Fibroblast of skin of right quadriceps (primary cell): ENCODE data around the gene P4HA2.

Experiments used
- DNase-seq: peaks from one replicate; pipeline ENCODE4 v3.0.0-alpha.2; 2013

P4HA2 gene

DNA sequence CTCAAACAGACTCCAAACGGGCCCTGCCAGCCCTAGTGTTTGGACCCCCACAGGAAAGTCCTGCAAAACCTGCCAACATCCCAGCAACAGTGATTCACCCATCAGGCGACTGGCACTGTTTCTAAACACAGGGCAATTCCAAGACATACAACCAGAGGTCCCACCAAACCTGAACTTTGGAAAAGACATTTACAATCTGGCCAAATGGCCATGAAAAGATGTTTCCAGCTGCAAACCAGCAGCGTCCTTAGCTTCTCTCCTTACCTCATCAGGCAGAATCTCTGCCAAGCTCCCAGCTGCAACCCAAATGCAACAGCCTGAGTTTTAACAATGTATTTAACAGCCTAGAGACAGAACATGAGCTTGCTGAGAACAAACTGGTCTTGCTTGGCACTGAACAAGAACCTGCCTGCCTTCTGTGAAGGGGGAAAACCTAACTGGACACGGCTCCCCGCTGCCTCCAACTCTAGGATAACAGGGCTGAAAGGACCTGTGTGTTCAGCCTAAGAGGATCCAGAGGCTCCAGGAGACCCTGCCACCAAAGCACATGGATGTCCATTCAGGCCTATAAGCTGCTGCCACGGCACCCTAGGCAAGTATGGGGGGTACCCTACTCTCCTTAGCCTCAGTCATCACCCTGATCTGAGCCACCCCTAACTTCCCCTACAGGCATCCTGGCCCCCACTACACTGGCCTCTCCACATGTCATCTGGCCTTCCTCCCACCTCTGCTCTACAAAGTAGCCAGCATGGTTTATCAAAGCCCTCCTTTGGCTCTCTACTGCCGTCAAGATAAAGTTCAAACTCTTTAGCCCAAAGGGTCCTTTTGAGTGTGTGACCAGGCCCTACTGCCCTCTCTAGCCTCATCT is 5.6 kb downstream of the P4HA2 start:
- DNase-seq = peak; percentile 58

DNA sequence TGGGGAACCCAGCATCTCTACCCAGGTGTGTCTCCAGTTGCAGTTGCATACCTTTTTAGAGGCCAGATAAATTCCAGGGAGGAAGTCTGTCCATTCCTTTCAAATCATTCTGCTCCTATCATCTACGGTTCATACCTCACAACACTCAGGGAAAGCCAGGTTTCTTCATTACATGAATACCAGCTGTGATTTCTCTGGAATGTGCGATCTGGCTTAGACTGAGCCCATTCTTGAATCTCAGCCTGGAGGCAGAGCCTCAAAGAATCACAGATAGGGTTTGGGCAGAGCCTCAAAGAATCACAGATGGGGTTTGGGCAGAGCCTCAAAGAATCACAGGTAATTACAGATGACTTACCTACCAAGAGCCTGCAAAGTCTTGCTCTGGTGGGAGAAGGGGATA is 7.2 kb downstream of the P4HA2 start:
- no peak for DNase-seq

DNA sequence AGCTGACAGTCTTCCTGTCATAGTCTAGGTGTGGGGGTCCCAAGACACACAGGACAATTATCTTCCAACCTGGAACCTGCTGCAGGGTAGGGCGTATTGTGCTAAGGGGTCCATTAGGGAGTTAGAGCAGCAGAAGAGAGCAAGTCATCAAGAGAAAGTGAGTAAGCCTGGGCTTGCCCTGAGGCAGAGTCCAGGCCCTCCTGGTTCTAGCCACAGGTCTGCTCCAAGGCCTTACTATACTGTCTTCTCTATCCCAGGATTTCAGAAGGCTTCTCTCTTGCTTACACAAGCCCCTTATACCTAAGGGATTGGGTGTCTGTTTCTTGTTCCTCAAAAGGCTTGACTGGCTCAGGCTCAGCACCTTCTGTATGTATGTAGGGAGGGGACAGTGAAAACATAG is 7.7 kb downstream of the P4HA2 start:
- no peak for DNase-seq

DNA sequence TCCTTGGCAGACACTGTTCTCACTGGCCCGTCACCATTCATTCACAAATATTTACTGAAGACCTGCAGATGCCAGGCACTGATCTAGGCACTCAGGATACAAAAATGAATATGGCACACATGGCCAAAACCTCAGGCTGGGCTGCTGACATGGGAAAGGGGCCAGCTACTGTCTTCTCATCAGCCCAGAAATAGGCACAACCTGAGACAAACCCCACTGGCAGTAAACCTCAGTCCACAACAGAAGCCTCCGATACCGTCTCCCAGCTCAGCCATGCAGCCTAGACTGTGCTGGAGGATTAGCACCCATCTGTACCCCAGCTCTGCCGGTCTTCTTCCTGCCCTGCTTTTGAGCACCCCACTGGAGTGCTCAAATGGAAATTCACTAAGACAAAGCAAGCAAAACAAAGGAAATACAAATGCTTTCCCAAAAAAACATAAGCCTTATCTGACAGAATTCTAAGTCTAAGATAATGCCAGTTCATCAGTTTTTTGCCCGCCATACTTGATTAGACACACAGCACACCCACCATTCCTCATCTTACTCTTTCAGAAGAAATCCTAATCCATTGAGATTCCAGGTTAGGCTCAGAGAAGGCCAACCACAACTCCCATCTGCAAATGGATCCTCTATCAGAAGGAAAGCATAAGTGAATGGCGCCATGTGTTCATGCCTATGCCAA is 8.2 kb downstream of the P4HA2 start:
- DNase-seq = no peak

DNA sequence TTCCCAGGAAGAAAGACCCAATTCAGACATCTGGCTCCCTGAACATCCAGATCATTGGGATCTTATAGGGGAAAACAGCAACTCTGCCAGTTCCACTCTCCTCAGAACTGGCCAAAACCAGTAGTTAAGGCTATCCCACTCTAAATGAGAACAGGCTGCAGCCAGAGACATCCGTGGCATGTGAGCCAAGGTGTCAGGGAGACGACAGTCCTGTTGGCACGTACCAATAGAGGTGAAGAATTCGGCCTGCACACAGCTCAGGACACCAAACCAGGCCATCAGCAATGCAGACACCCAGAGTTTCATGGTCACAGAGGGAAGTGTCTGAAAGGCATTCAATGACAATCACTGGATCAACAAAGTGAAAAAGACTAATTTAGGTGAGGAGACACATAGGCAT is 9.3 kb downstream of the P4HA2 start:
- DNase-seq = no peak

DNA sequence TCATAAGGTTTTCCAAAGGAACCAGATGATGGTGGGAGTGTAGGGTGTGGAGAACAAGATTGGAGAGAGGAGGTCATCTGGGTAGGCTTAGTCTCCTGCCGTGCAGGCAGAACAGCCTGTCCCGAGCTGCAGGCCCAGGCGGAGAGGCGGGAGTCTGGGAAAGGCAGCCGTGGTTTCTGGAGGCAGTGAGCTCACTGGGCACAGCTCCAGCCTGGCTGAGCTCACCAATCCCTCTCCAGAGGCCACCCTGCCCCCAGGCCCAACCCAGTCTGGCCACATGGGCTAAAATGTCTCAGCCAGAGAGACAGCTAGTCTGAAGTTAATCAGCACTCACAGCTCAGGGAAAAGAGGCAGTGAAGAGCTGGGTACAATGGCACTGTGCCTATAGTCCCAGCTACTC is 12.3 kb downstream of the P4HA2 start:
- DNase-seq = peak; percentile 96

DNA sequence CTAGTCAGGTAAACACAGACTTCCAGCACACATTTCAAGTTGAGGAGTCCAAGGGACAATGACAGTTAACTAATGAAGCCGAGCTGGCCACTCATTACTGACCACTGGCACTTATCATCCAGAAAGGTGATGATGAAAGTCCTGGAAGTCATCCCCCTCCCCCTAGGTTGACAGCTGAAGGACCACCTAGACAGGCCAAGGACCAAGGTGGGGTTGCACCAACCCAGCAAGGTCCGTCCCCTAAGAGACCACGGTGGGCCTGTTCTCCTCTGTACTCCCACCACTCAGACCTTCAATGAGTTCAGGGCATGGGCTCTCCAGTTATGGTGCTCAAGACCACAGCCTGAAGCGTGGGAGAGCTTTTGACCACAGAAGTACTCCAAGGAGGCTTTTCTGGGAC is 13.2 kb downstream of the P4HA2 start:
- no peak for DNase-seq

DNA sequence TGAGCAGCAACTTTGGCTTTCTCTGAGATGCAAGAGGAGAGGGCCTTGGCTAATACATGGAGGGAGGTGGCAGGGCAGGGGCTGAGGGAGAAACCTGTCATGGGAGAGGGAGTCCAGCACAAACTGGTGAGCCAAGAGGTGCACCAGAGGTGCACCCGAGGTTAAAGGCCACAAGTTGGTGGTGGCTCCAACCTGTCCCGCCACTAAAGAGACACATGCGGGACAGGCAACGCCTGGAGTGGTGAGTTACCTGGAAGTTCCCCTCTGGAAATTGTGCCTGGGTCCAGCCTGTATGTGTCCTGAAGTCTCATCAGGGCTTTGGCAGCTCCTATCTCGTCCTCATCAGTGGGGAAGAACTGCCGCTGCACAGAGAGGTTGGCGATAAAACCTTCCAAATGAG is 14.0 kb downstream of the P4HA2 start:
- no peak for DNase-seq

DNA sequence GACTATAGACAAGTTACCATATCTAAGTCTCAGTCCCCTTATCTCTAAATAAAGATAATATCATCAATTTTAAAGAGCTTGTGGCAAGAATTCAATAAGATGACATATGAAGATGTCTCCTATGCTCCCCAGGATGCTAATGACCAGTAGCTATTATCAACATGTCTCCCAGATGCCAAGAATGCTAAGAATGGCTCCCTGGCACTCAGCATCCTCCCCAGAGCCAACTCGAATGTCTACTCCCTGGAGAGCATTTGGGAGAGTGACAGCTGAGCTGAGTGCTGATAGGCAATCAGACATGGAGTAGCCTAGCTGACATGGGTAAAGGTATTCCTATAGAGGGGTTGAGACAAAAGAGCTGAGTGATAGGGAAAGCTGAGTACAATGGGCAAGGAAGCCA is 15.9 kb downstream of the P4HA2 start:
- no peak for DNase-seq

DNA sequence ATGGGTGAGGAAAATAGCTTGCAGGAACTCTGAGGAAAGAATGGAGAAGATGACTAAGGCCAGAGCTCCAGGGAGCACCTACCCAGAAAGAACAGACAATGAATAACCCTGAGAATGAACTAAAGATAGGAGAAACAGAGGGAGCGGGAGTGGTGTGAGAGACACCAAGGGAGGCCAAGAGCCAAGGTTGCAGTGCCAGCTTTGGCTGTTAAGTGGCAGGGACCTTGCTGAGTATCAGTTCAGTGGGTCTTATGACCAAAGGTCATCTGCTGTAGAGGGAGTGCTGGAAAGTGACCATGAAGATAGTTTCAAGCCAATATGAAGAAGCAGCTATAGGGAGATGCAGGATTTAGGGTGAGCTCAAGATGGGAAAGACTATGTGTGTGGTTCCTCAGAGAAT is 16.7 kb downstream of the P4HA2 start:
- no peak for DNase-seq

DNA sequence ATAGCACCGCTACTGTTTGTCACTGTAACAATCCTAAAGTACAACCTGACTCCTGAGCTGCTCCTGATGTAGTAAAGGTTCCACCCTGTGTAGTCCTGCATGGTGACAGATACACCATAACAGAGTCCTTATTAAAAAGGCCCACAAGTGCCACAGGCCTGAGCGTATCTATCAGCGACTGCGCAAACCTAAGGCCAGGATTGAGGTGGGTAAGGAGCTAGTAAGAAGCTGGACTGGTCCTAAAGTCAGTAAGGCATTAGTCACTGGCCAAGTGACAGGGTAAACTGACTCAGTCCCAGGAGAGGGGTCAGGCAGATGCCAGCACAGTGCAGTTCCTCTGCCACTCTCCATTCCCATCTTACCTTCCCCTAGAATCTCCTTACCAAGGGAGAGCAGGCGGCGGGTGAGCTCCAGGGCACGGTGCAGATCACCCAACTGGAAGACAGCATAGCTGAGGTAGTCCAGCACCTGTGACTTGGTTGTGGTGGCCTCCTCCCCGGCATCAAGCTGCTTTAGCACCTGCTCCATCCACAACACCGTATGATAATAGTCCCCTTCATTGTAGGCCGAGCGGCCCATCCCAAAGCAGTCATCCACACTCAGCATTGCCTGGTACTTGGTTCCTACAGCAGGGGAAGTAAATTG is 17.6 kb downstream of the P4HA2 start:
- no peak for DNase-seq

DNA sequence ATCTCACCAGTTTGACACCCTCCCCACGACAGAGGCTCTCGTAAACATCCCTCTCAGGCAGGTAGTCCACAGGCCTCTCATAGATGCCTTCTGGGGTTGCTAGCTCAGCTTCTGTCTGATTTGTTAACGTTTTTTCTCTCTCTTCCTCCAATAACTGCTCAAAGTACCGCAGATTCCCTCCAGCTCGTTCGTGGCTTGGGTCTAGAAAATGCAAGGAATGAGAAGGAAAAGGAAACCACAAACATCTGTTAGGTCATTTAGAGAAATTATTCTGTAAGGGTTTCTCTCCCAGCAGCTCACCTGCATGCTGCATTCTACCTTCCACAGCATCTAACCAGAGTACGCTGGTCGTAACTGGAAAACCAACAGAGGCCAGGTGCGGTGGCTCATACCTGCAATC is 18.5 kb downstream of the P4HA2 start:
- DNase-seq = peak; percentile 65

DNA sequence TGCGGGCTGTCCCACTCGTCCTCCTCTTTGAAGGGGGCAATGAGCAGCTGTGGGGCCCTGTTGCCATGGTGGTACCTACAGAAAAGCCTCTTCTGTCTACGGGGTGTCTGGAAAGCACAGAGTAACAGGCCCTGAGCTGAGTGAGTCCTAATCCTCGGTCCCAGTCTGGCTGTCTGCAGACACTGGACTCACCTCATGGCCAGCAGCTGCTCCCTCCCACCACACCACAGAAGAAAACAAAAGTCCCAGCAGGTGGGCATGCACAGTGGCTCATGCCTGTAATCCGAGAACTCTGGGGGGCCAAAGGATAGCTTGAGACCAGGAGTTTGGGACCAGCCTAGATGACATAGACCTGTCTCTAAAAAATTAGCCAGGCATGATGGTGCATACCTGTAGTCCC is 19.9 kb downstream of the P4HA2 start:
- DNase-seq = no peak

DNA sequence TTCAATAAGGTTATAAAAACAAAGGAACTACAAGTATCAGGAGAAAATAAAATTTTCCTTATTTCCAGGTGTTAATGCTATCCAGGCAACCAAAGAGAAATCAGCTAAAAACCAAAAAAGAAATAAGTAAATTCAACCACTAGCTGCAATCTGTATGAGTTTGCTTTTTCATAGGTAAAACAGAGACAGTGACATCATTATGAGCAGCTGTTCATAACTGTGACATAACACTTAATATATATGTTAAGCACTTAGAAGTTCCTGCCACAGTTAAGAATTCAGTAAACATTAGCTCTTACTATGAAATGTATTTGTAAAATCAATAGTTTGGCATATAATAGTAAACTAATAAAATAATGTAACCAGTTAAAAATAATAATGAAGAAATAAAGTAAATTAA is 20.9 kb downstream of the P4HA2 start:
- no peak for DNase-seq

DNA sequence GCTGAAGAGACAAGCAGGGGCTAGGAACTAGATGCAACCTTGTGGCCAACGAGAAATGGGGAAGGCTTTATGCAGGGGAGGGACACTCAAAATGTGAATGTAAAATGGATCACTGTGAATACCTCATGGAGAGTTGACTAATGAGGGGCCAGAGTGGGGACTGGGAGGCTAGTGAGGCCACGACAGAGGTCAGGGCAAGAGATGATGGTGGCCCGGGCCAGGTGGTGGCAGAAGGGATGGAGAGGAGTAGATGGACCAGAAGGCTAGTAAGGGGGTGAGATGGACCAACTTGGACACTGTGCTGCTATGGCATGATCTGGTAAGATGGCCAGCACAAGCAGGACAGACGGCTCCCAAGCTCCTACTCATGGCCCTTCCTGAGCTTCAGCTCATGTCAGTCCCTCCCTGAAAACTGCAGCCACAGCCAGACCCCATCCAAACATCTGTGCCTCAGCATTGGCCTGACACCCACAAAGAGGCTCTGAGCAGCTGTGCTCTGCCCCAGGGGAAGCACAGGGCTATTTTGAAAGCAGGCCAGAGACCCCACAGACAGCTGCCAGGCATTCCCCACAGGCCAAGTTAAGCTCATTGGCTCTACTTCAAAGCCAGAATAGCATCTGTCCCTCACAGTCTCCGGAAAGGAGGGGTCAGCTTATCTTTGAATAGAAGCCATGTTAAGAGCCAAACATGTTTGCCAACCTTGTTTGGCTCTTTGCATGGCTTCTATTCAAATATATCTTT is 22.1 kb downstream of the P4HA2 start:
- no peak for DNase-seq

DNA sequence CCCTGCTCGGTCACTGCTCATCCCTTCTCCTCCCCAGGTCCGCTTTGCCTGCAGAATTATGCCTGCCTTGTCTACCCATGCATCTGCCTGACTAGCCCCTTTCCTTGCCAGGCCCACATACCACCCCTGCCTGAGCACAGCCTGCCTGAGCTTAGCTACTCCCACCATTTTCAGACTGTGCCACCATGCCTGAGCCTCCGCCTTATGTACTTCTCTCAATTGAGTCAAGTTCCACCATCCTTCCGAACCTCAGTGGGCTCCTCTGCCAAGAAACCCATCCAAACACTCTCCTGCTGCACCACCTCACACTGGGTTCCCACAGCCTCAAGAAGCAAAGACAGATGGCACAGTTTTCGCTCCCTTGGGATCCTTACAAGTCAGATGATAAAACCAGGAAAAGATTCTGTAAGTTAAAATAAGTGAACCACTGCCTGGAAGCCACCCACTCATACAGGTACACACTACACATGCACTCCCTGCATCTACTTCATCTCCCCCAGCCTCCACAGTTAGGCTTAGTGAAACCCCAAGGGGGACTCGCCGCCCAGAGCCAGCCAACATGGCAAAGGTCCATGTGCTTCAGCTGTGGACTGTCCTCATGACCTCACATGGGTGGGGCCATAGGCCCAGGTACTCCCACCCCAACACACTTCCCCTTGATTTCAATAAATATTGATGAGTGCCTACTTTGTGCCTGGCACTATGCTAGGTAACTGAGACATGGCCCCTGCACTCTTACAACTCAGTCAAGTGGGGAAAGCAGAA is 23.1 kb downstream of the P4HA2 start:
- no peak for DNase-seq

DNA sequence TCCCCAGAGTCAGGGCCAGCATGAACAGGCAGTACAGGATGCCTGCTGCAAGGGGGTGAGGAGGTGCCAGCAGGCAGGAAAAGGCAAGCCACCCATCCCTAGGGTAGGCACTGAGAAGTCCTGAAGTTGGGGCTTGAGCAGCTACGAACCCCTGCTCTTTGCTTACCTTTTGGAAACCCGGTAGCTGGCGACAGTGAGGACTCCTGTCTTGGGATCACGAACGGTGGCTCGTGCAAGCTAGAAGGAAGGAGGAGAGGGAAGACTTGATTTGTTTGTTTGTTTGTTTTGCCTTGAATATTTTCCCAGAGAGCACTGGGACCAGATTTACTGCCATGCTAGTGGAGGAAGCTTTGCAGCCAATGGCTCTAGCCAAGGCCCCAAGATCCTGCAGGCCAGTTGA is 23.7 kb downstream of the P4HA2 start:
- no peak for DNase-seq

DNA sequence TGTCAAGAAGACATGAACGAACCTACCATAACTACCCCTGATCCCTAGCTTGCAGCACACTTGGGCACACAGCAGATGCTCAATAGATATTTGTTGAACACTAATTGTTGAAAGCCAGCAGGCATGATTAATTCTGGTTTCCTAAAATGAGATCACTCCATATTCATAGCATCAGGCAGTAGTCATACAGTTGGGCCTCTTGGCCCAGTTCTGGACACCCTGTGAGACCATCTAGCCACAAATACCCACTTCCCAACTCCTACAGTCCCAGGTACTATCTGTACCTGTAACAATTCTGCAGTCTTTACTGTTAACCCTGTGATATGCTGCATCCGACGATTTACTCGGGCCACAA is 24.2 kb downstream of the P4HA2 start:
- DNase-seq = peak; percentile 23

DNA sequence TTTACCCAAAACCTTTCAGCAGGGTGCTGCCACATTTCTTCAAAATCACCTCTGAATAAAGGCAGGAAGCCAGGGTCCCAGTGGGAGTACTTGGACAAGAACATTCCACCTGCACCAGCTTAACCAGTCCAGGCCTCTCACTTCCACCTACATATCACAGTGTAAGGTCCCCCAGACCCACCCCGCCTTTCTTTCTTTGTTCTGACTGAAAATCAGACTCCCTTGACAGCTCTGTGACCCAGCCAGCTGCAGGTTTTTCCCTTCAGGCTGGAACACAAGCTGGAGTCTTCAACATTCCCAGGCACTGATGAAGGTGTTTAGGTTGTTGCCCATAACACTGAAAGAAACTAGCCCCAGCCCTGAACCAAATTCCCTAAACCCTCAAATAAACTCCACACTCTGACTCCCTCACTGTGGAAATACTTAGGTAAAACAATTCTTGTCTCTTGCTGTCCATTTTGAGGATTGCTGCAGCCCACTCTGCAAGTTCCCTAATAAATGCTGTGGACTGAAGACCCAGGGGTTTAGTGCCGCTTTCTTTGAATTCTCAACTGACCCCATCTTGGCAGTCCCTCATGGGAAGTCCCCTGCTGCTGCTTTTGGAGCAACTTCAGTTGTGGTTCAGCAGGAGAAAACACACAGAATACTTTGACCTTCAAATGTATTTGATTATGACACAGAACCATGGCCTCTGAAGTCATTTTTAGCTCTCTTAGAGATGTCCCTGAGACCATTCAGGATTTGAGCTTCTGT is 24.8 kb downstream of the P4HA2 start:
- DNase-seq = no peak

DNA sequence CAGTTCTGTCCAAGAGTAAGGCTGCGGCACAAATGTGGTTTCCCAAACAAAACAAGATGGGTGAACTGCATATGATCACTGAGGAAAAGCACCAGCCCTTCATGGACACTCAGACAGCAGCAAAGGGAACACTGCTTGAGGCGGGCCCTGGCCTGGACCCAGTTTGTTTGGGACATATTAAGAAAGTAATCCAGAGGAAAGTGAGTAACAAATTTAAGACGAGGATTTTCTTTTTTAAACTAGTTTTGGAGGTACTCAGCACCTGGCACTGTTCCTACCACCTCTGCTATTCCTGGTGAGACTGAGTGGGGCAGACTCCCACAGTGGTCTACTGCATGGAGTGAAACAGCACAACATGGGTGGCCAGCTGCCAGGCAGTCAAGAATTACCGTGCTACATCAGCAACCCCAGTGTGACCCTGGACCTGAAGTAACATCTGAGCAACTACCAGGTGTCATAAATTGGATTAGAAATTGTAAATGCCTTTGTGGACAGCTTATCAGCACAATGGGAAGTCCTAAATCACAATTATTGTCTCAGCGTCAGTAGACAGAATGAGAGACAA is 28.5 kb downstream of the P4HA2 start:
- DNase-seq = no peak

DNA sequence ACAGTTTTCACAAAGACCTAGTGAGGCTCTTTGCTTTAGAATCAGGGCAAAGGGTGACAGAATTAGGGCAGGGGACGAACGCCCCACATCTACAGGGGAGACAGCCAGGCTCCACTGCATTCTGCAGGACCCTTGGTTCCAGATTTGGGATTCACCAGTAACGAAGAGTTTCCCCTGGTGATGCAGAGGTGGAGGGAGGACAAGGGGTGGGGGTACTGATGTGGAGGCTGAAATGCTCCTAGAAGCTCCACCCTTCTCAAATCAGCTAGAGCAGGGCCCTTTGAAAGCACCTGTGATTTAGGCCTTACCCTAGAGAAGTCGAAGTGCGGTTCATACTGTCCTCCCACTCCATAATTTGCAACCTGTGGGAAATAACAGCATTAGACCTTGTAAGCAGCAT is 29.1 kb downstream of the P4HA2 start:
- DNase-seq = no peak

DNA sequence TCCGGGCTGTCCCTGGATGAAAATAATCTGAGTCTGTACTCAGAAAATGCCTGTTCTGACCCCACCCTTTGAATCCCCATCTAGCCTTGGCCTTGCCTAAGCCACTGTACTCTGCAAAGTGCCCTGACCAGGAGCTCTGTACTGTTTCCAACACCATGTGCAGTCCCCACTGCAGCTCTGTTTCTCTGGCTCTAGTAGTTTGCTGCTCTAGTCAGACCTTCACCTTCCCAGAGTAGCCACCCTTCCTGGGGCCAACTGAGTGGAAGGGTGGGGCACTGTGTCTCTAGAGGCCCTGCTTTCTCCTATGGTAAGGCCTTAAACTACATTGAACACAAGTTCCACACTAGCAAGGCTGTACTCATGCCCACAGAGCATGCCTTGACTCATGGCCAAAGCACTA is 31.9 kb downstream of the P4HA2 start:
- no peak for DNase-seq
